ENCODE measurements around the gene SPATA2L.
"Not testable (repeated sequence)": the region's sequence is repeated elsewhere in the genome, so short reads cannot be mapped to it uniquely, and the experiment has no call there.

SPATA2L gene

GRCh38 chr16:89690392-89690901 lies 11.1 kb downstream of the SPATA2L start:
- no peak overlapping the region for H3K4me3 ChIP-seq (ENCODE audit: low read depth, low read length)
- TF ChIP-seq CTCF (IDR thresholded peaks at IDR 0.05; ENCODE audit: low read depth, low read length) = no peak

DNA sequence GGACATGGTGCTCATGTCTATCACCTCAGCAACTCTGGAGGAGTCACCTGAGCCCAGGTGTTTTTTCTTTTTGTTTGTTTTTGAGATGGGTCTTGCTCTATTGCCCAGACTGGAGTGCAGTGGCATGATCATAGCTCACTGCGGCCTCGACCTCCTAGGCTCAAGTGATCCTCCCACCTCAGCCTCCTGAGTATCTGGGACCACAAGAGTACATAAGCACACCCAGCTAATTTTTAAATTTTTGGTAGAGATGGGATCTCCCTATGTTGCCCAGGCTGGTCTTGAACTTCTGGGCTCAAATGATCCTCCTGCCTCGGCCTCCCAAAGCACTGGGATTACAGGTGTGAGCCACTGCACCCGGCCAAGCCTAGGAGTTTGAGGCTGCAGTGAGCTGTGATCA lies 11.9 kb downstream of the SPATA2L start:
- not testable (repeated sequence) for H3K4me3 ChIP-seq (ENCODE audit: low read depth, low read length)

DNA sequence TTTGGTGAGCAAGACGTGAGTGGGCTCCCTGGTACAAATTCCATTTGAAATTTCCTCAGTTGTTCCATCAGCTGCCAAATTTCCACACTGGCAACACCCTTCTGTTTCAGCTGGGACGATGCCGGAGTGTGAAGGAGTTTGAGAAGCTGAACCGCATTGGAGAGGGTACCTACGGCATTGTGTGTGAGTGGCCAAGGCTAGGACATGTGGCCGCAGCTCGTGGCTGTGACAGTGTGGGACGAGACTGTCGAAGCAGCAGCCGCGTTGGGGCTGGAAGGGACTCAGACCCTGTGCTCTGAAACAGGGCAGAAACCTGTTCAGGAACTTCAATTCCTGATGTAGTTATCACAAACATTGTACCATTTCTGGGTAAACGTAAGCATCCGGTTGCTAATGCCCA lies 12.4 kb downstream of the SPATA2L start:
- TF ChIP-seq CTCF (IDR thresholded peaks at IDR 0.05; ENCODE audit: low read depth, low read length) = no peak
- no peak overlapping the region for H3K4me3 ChIP-seq (ENCODE audit: low read depth, low read length)

DNA sequence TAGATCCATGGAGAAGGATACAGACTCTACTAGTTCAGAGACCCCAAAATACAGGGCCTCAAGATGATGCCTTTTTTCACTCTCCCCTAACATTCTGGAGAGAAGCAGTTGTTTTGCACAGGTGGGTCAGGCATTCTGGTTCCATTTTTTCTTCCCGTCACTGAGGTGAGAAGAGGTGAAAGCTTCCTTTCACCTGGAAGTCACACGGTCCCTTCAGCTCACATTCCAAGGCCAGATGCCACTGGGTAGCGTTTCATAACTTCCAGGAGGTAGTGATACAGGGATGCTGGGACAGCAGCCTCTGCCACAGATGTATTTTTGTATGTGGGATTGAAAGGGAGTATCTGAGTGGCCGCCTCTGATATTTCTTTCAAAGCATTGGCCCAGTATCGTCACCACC lies 13.1 kb downstream of the SPATA2L start:
- TF ChIP-seq CTCF (IDR thresholded peaks at IDR 0.05; ENCODE audit: low read depth, low read length) = no peak
- H3K4me3 ChIP-seq (ENCODE audit: low read depth, low read length) = no peak overlapping the region

GRCh38 chr16:89687092-89687940 lies 14.2 kb downstream of the SPATA2L start:
- peak overlapping the region; percentile 82 for H3K4me3 ChIP-seq (ENCODE audit: low read depth, low read length)
- no peak for TF ChIP-seq CTCF (IDR thresholded peaks at IDR 0.05; ENCODE audit: low read depth, low read length)

- TF ChIP-seq CTCF (IDR thresholded peaks at IDR 0.05; ENCODE audit: low read depth, low read length) = no peak
- H3K4me3 ChIP-seq (ENCODE audit: low read depth, low read length) = peak within 1 kb of the TSS; percentile 82
These were observed 14.9 kb downstream of the SPATA2L start, which contains the start of gene CDK10 for GRCh38 chr16:89686520-89687091. Gene CDK10, plus strand, starts transcription at chr16:89686689. Its CDS starts 22 bp downstream, at chr16:89686711.

- H3K4me3 ChIP-seq (ENCODE audit: low read depth, low read length) = no peak overlapping the region
- no peak for TF ChIP-seq CTCF (IDR thresholded peaks at IDR 0.05; ENCODE audit: low read depth, low read length)
These were observed 15.6 kb downstream of the SPATA2L start for GRCh38 chr16:89685916-89686315.
